ENCODE data around the gene AGAP1.

The AGAP1 gene

DNA sequence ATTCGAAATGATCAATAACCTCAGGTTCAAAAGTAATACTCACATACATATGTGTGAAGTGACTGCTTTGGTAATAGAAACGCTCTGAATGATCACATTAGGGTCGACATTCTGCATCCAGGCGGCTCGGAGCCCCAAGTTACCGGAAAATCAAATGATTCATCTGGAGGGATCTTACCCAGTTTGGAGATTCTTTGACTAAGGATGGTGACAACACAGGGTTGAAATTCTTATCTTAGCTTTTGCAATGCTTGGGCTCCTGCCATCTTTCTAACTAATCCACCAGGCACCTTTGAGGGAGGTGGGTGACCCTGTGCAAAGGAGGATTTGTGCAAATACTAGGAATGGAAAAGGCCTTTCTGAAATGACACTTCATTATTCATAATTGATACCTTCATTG is 663.5 kb downstream of the AGAP1 start:
- DNase-seq (ENCODE audit: low read depth, low spot score) = no peak

DNA sequence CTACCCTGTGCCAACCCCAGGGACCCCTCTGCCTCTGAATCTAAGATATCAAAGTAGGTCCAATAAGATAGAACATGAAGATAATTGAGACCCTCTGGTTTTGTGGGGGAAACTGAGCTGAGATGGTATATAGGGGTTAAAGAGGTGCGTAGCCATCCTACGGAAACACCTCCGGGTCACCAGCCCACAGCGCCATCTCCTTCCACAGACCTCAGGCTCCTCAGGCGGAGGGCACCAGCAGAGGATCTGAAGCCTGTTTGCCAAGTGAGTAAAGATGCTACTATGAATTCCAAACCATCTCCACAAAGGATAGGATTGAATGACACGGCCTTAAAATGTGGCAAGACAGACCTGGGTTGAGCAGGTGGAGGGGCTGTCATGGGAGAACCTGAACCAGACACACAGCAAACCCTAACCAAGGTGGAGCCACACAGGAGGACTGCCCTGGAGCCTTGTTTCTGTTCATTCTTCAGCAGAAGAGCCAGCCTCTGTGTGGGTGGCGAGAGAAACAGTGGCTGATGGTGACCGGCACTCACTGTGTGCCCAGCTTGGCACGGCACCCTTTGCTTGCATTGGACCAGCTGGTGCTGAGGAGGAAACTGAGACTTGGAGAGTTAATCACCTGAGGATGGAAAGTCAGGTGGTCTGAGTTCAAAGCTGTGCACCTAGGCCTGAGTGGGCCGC is 664.1 kb downstream of the AGAP1 start:
- no peak for DNase-seq (ENCODE audit: low read depth, low spot score)

DNA sequence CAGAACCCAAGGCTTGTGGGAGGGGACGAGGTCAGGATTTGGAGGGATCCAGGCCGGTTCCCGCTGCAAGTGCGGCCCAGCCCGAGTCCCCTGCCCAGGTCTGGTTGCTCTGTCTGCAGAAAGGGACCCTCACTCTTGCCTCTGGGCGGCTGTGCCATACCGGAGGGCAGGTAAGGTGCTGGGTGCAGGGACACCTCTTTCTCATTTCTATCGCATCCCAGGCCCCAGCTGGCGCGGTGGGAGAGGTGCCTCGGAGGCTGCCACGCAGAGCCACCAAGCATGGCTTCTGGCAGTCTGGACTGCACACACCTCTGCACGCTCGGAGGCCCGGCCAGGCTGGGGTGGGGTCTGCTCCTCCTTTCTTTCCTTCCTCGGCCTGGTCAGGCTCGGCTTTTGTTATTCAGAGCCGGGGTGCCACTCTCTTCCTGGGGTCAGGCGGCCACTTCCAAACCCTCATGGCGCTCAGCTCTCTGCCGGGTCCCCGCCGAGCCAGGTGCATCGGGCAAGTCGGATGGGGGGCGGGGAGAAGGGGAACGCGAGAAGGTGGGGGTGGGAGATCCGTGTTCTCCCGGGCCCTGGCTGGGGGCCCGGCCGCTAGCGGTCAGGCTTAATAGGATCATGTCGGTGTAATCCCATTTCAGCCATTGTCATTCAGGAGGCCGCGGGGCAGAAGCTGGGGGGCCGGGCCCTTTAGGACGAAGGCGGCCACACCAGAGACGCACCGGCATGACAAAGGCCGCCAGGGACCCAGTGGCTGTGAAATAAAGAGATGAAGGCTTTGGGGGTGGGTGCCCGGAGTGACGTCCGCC is 665.3 kb downstream of the AGAP1 start:
- DNase-seq (ENCODE audit: low read depth, low spot score) = no peak

DNA sequence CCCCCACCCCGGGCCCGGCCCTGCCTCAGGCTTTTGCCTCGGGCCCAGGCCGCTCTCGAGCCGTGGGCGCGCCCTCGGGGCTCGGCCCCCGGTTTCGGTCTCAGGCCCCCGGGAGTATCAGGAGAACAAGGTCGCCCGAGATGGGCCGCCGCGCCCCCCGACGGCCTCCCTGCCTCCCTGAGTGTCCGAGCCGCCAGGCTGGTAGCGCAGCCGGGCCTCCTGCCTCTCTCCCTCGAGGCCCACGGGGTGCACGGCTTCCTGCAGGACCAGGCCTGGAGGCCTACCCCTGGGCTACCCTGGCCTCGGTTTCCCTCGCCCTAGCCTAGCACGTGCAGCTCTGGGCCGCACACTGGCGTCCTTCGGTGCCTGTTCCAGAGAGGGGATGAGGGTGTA is 665.9 kb downstream of the AGAP1 start:
- DNase-seq (ENCODE audit: low read depth, low spot score) = no peak

DNA sequence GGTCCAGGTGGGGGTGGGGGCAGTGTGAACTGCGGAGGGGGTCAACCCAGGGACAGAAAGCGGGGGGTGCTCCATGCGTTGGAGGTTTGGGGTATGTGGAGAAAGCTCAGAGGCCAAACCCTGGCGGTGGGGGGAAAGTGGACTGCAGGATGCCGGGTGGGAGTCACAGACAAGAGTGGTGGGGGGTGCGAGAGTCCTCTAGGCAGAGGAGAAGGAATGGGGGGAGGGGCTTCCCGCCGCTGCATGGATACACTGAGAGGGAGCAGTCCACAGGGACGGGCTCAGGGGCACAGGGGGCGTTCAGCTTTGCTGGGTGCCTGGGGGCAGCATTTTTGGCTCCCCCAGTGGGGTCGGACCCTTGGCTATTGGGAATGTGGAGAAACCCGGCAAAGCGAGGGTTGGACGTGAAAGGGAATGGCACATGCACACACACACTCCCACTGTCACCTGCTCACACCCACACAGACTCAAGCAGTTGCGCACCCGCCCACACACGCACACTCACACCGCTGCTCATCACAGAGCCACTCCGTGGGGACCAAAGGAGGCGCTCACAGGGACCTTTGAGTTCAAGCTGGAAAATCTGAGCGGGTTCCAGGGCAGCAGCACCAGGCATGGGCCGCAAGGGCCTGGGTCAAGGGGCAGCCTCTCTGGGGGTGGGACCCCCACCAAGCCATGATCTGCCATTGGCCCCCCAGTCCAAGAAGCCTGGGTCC is 666.7 kb downstream of the AGAP1 start:
- no peak for DNase-seq (ENCODE audit: low read depth, low spot score)

DNA sequence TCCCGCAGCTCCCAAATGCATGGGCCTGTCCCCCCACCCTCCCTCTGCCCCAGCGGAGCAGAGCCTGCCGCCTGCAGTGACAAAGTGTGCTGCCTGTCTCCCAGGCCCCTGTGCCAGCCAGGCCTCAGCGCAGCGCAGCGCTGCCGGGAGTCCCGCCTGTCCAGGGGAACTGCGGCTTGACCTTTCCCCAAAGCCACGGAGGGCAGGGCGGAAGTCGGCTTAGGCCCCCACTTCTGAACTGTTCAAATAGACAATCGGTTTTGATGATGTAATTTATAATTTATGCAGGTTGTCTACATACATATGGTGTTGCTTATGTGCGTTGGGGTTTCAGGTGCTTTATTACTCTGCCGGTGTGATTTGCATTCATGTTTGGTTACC is 667.2 kb downstream of the AGAP1 start:
- no peak for DNase-seq (ENCODE audit: low read depth, low spot score)

DNA sequence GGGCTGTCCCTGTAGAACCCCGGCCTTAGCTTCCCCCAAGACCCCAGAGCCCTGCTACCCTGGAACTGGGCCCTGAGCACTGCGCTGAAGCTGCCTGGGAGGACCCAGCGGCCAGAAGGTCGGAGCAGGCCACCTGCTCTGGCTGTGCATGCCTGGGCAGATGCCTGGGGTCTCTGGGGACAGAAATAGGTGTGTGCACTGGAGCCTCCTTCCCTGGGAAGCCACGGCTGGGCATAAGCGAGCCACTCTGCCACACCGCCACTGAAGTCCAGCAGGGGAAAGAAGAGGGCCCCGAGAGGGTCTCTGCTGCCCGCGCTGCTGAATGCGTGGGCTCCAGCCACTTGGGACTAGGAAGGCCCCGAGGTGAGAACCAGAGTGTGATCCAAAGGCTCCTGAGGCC is 667.7 kb downstream of the AGAP1 start:
- DNase-seq (ENCODE audit: low read depth, low spot score) = no peak

DNA sequence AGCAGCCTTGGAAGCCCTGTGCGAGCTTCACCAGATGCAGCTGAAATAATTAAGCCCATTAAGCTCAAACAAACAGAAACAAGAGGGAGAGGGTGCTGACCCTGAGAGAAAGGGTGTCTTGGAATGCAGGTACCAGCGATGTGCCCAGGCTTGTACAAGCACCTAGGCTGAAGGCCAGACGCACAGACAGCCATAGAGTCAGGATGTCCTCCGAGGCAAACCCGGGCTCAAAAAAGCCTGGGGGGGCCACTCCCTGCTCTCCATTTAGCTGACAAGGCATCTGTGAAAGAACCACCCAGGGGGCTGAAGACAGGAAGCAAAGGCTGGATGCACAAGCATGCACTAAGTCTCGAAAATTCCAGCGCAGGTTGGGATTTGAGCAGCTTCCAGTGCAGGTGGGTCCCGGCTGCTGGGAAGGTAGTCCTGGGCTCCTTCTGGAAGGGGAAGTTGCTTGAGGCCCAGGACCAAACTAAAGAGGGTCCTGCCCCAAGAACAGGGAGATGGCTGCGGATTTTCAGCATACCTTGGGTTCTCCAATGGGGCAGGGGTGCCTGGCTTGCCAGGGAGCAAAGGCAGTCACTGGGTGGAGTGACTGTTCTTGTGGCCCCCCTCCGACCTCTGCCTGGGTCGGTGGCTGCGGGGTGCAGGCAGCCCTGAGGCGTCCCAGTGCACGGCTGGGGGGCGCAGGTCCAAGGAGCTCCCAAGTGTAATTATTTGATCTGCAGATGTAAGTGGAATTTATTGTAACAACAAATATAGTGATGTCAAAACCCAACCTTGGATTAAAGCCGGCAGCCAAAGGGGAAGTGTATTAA is 668.4 kb downstream of the AGAP1 start:
- no peak for DNase-seq (ENCODE audit: low read depth, low spot score)

DNA sequence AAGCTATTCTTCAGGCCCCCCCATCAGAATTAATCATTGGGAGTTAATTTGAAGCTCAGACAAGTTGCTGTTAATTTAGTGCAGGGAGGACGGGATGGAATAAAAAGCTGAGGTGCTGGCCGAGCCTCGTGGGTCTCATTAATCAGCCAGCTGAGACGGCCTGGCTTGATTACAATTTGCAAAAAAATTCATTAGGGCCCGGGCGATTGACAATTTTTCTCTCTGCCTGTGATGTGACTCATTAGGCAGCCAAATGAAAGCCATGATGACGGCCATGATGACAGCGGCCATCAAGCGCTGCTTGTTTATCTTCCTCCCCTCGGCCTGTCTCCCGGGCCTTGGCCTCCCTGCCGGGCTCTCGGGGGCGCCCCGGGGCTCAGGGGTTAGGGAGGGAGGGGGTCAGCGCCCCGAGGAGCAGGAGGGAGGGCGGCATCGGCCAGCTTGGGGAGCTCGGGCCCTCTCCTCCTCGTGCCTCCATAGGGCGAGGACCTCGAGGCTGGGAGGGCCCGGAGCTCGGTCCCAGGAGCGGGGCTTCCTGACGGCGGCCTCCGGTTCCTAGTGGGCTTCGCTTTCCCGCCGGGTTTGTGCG is 669.1 kb downstream of the AGAP1 start:
- no peak for DNase-seq (ENCODE audit: low read depth, low spot score)

DNA sequence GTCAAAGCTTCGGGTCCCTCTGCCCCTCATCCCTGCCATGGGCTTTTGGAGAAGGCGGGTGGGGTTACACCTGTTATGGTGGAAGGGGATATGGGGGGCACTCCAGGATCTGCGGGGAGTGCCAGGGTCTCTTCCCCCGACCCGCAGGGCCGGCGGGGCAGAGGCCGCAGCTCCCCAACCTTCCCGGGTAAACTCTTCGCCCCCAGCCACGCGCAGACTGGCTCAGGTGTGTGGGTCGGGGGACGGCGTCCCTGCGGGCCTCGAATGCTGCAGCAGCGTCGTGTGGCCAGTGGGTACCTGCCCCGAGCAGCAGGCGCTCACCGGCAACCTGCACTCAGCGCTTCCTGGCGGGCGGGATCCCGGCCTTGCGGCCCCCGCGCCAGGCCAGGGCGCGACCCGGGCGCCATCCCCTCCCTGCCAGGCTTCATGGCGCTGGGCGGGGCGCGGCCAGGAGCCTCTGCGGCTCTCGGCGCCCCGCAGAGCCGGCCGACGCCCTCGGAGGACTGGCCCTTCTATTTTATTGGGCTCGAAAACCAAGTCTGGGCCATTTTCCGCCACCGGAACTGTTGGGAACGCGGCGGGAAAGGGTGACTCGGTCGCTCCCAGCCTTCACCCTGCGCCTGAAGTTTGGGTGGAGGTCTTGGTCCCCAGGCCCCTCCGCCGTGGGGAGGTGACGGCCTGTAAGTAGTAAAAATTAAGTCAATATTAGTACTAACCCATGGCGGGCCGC is 669.8 kb downstream of the AGAP1 start:
- DNase-seq (ENCODE audit: low read depth, low spot score) = no peak

DNA sequence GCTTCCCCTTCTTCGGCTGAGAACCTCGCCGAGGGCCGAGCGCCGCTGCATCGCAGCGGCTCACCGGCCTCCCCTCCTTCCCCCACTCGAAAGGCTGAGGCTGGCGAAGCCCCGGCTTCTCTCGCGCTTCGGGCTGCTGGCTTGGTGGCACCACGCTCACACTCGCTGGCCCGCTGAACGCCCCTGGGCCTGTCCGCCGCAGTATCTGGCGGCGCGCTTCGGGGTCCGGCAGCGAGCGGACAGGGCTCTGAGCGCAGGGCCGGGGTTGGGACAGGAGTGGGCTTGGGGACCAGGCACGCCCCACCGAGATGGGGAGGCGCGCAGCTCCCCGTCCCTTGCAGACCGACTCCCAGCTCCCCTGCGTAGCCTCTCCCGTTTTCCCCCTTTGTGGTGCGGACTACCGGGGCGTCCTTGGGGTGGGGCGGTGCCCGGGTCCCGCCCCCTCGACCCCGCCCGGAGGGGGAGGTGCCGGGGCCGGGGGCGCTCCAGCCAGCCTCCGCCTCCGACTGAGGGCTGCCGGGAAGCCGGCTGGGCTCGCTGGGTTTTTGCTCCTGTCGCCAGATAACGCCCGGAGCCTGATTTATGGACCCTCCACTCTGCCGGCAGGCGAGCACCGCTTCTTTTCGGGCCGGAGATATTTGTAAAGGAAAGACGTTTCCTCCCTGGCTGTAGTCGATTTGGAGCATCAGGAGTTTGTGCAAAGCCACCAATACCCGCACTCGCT is 670.5 kb downstream of the AGAP1 start:
- DNase-seq (ENCODE audit: low read depth, low spot score) = no peak

DNA sequence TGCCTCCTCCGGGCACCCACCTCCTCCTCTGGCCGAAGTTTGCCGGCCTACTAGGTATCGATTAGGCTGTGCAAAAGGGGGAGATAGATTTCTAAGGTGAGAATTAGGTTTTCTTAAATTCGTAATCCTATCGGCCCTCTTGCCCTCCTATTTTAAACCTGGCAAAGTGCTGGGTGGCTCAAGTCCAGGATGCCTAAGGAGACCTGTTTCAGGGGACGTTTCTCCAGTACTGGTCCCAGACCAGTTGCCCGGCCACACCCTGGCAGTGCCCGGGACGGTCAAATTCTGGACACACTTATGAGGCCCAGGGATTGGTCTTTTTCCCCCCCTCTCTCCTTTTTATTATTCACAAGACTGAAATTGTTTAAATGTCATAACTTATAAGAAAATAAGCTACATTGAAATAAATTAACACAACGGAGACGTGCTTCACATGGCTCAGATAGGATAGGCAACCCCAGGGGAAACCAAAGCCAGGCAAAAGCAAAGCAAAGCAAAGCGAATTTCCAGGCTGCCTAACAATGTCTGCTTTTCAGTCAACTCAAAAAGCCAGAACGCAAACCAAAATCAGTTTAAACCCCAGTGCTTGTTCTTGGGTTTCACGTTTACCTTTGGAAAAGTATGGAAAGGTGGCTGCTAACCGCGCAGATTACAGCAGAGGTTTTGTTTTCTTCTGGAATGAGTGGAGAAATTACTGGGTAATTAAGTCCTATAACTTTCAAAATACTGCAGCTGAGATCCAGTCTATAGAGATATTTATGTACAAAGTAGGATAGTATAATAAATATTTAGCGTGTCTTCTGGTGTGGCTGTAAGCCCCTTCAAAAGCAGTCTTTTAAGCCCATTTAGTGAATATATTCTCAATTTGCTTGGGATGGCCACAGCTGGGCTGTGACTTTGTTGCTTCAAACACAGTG is 671.3 kb downstream of the AGAP1 start:
- no peak for DNase-seq (ENCODE audit: low read depth, low spot score)

DNA sequence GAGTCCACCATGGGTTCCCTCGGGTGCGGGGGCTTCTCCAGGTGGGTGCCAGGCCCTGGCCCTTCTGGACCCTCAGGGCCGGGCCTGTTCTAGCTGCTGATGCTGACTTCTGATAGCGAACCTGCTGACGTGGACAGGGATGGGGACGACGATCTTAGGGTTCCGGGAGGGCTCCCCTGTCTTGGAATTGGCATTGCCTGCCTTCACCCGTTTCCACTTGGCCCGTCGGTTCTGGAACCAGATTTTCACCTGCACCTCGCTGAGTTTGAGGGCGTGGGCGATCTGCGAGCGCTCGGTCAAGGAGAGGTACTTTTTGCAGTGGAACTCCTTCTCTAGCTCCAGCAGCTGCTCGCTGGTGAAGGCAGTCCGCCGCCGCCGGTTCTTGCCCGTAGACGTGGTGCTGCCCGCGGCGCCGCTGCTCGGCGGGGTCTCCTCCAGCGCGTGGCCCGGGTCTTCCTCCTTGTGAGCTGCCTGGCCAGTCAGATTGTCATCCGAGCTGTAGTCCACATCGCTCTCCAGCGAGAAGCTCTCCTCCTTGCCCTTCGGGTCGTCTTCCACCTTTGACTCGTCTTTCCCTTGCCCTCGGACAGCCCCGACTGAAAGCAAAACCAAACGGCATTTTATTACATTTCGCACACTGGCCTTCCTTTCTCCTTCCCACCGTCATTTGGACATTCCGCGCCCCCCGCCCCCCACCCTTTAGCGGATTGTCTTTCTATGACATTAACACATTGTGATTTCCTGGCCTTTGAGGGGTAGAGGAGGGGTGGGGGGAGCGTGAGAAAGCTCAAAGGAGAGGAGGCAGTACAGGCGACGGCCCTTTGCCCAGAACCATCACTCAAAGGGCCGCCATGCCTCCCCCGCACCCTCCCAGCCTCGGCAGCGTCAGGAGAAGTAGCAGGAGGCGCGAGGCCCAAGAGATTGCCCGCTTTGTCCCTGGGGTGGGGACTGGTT is 672.3 kb downstream of the AGAP1 start:
- DNase-seq (ENCODE audit: low read depth, low spot score) = no peak

DNA sequence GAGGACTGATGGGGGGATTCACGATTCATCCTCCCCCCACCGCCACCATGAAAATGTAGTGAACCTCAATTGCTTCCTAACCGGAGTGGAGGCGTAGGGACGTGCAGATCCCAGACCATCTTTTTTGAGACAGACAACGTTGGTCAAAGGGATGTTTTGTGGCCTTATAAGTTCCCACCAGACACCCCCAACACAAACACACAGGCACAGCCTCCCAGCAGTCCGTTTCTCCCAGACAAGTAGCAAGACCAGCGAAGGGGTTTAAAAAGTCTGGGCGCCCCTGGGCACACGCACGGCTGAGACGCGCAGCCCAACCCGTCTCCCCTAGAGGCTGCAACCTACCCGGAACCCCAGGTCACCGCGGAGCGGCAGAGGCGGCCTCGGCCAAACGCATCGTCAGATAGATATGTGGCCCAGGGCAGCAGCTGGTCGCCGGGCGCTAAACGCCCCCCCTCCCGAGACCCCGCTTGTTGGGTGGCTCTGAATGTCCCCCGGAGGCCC is 673.0 kb downstream of the AGAP1 start:
- no peak for DNase-seq (ENCODE audit: low read depth, low spot score)

DNA sequence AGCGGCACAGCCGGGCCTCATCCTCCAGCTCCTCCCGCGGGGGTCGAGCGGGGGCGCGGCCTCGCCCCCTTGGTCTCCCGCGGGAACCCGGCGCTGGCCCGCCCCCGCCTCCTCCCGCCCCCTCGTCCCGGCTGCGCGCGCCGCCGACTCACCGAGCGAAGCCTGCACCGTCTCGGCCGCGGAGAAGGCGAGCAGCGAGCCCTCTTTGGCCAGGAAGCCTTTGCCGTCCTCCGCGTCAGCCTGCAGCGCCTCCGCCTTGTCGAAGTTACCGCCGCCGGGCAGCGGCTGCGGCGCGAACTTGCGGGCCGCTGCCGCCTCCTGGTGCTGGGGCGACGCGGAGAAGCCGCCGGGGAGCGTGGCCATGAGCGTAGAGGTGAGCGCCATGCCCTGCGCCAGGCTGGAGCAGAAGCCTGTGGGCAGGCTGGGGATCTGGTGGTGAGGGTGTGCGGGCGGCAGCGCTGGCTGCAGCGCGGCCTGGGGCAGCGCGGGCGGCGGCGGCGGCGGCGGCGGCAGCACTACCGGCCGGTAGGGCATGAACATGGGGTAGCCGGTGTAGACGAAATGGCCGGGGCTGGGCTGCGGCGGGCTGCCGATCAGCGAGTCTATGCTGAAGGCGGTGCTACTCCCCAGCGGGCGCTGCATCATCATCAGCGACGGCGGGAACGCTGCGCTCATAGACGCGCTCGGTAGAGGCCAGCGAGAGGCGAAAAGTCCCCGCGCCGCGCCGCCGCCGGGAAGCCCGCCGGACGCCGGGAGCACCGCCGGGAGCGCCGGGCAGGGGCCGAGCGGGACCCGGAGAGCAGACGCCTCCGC is 673.7 kb downstream of the AGAP1 start:
- DNase-seq (ENCODE audit: low read depth, low spot score) = no peak

DNA sequence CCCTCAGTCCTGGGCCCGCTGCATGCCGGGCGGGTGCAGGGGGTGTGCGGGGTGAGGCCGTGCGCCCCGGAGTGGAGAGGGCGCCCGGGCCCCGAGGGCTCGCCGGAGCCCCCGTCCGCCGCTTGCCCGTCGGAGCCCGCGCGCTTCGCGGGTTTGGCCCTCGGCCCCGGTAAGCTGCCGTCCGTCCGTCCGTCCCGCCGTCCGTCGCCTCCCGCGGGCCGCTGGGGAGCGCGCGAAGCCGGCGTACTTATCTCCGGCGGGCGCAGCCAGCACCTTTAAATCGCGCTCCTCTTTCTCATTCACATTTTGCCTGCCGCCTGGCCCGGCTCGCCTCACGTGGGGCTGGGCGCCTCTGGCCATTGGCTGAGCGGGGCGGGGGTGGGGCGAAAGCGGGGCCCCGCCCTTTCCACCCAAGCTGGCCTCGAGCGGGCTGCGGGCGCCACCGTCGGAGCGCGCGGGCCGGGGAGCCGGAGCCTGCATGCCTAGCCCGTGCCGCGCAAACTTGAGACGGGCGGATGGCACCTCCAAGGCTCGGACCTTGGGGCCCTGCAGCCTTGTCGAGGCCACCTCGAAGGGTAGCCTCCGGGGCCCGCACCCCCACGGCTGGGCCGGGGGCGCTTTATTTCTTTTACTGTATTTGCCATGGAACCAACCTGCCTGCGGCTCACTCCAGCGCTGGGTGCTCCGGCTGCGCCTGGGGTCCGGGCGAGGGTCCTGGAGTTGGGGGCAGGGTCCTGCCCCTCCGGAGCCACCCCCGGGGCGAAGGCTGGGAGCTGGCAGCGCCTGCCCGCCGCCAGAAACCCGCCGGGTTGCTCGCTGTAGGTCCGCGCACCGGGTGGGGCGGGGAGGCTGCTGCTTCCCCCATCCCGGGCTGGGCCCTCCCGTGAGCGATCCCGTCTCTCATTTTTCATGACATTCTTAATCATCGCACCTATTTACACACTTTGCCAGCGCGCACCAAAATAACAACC is 674.6 kb downstream of the AGAP1 start, which contains the start of gene GBX2:
Gene GBX2, minus strand, starts transcription at position 277 of the 971 bp plus-strand sequence. CDS start 415 bp downstream, outside the sequence.
- DNase-seq (ENCODE audit: low read depth, low spot score) = no peak
